Measurements from ENCODE around the gene PSMG1.
A peak's percentile ranks its signal among the peaks of the same experiment; 100 is the strongest.

Gene PSMG1

DNA sequence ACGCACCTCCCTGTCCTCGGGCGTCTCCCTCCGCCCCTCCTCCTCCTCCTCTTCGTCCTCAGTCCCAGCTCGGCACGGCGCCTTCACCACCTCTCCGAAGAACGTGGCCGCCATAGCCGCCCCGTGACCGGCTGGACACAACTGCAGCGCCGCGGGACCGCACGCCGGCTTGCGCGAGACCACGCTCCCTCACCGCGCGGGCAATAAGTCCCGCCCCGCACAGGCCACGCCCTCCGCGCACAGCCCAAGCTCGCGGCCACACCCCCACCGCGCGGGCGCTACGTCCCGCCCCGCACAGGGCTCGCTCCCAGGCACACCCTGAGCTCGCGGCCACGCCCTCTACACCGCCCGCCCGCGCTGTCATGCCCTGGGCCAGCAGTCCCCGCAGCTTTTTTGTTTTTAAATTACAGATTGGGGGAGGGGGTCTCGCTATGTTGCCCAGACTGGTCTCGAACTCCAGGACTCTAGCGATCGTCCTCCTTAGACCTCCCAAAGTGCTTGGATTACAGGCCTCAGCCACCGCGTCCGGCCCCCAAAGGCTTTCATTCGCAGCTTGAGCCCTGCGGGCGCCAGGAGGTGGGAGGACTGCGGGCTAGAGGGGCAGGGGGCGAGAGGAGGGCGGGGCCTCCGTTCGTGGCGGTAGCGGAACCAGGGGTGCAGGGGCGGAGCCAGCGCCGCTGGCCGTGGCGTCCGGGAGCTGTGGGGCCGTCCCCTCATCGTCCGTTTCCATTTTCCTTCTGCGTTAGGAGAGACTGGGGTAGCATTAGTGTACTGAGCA is at the start of gene PSMG1:
TSS of gene PSMG1 (minus strand) at position 180 of the 778 bp plus-strand sequence. CDS start at position 114, 66 bp downstream.
- TF ChIP-seq TEAD4 (IDR thresholded peaks at IDR 0.05) (peak; percentile 6; the same call in 1 of the 2 replicates), CEBPB (IDR thresholded peaks at IDR 0.05) (no peak), YY1 (IDR thresholded peaks at IDR 0.05; ENCODE audit: low read depth) (peak; percentile 87), NFIC (IDR thresholded peaks at IDR 0.05) (no peak), TCF12 (IDR thresholded peaks at IDR 0.05; ENCODE audit: low read depth) (peak; percentile 44), EGR1 (IDR thresholded peaks at IDR 0.05) (no peak), RAD21 (IDR thresholded peaks at IDR 0.05; ENCODE audit: low read depth) (0 out of 2 replicates have a peak, but pooled peaks have one; percentile 3), CREB1 (IDR thresholded peaks at IDR 0.05; ENCODE audit: low read depth) (no peak), USF1 (IDR thresholded peaks at IDR 0.05) (peak; percentile 71), TAF1 (IDR thresholded peaks at IDR 0.05; ENCODE audit: low read depth) (peak; percentile 78), ZBTB7A (IDR thresholded peaks at IDR 0.05; ENCODE audit: low read depth) (peak; percentile 73), FOXM1 (IDR thresholded peaks at IDR 0.05; ENCODE audit: borderline replicate concordance, low read depth) (no peak), EP300 (IDR thresholded peaks at IDR 0.05; ENCODE audit: borderline replicate concordance) (no peak)
- TF ChIP-seq, protein P1, sequence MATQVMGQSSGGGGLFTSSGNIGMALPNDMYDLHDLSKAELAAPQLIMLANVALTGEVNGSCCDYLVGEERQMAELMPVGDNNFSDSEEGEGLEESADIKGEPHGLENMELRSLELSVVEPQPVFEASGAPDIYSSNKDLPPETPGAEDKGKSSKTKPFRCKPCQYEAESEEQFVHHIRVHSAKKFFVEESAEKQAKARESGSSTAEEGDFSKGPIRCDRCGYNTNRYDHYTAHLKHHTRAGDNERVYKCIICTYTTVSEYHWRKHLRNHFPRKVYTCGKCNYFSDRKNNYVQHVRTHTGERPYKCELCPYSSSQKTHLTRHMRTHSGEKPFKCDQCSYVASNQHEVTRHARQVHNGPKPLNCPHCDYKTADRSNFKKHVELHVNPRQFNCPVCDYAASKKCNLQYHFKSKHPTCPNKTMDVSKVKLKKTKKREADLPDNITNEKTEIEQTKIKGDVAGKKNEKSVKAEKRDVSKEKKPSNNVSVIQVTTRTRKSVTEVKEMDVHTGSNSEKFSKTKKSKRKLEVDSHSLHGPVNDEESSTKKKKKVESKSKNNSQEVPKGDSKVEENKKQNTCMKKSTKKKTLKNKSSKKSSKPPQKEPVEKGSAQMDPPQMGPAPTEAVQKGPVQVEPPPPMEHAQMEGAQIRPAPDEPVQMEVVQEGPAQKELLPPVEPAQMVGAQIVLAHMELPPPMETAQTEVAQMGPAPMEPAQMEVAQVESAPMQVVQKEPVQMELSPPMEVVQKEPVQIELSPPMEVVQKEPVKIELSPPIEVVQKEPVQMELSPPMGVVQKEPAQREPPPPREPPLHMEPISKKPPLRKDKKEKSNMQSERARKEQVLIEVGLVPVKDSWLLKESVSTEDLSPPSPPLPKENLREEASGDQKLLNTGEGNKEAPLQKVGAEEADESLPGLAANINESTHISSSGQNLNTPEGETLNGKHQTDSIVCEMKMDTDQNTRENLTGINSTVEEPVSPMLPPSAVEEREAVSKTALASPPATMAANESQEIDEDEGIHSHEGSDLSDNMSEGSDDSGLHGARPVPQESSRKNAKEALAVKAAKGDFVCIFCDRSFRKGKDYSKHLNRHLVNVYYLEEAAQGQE (IDR thresholded peaks at IDR 0.05; ENCODE audit: low read depth), result no peak
- TF ChIP-seq, protein P2, sequence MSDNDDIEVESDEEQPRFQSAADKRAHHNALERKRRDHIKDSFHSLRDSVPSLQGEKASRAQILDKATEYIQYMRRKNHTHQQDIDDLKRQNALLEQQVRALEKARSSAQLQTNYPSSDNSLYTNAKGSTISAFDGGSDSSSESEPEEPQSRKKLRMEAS (IDR thresholded peaks at IDR 0.05), result peak; percentile 93

DNA sequence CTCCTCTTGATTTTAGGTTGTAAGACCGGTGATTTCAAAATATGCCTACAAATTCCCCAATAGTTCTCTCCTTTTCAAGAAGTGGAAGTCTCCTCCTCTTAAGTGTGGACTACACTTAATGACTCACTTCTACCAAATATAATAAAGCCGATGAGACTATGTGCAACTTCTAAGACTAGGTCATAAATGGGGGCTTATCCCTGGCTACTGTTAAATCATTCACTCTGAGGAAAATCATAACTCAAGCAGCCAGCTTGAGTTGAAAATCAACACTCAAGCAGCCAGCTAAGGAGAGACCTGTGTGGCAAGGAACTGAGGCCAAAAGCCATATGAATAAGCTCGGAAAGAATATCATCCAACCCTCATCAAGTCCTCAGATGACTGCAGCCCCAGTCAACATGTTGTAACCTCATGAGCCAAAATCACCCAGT is 49.6 kb upstream of the PSMG1 start:
- TF ChIP-seq TAF1 (IDR thresholded peaks at IDR 0.05; ENCODE audit: low read depth) (no peak), USF1 (IDR thresholded peaks at IDR 0.05) (no peak), CREB1 (IDR thresholded peaks at IDR 0.05; ENCODE audit: low read depth) (no peak), YY1 (IDR thresholded peaks at IDR 0.05; ENCODE audit: low read depth) (no peak), NFIC (IDR thresholded peaks at IDR 0.05) (no peak)

DNA sequence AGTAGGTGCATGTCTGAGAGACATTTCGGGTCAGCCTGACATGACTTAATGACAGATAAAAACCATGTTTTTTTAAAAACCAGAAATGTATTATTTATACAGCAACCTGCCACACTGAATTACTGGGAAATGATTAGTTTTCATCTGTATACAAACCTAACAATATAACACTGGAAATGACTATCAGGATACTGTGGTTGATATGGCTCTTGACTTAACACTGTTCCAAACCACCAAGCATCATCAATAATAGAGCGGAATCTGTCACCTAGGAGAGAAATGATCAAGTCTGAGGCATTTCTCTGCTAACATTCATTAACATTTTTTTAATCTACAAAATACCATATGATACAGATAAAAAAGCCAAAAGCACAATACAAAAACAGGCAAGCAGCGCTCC is 41.7 kb upstream of the PSMG1 start:
- TF ChIP-seq RAD21 (IDR thresholded peaks at IDR 0.05; ENCODE audit: low read depth) (no peak), TCF12 (IDR thresholded peaks at IDR 0.05; ENCODE audit: low read depth) (no peak), TEAD4 (IDR thresholded peaks at IDR 0.05) (no peak), CEBPB (IDR thresholded peaks at IDR 0.05) (no peak), USF1 (IDR thresholded peaks at IDR 0.05) (no peak), EGR1 (IDR thresholded peaks at IDR 0.05) (no peak), ZBTB7A (IDR thresholded peaks at IDR 0.05; ENCODE audit: low read depth) (no peak), CREB1 (IDR thresholded peaks at IDR 0.05; ENCODE audit: low read depth) (no peak), FOXM1 (IDR thresholded peaks at IDR 0.05; ENCODE audit: borderline replicate concordance, low read depth) (no peak), EP300 (IDR thresholded peaks at IDR 0.05; ENCODE audit: borderline replicate concordance) (no peak), NFIC (IDR thresholded peaks at IDR 0.05) (no peak), YY1 (IDR thresholded peaks at IDR 0.05; ENCODE audit: low read depth) (no peak), TAF1 (IDR thresholded peaks at IDR 0.05; ENCODE audit: low read depth) (no peak)
- TF ChIP-seq, protein P2 (IDR thresholded peaks at IDR 0.05), result no peak
- TF ChIP-seq, protein P1 (IDR thresholded peaks at IDR 0.05; ENCODE audit: low read depth), result no peak

DNA sequence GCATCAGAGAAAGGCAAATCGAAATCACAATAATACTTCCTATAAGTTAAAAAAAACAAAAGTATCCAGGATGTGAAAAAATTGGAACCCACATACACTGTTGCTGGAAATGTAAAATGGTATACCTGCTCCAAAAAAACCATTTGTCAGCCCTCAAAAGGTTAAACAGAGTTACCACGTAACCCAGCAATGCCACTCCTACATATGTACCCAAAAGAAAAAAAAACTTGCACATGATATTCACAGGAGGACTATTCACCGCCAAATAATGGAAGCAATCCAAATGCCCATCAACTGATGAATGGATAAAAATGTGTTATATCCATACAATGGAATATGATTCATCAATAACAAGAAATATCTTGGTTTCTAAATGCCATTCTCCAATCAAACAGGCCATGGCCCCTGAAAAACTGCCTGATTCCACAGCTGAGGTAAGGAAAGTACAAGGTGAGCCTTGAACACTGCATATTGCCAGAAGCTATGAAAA is 38.8 kb upstream of the PSMG1 start:
- TF ChIP-seq, protein P2 (IDR thresholded peaks at IDR 0.05), result no peak
- TF ChIP-seq YY1 (IDR thresholded peaks at IDR 0.05; ENCODE audit: low read depth), result no peak
